K562 (cell line): Measurements from ENCODE around the gene CUX1. TPM values are rescaled to one million over a fixed set of nuclear protein-coding genes. Genes with fewer than 3 reads are reported as not detected.

Experiments used
- ATF7 ChIP-seq: fragments of 450-650 bp; IDR thresholded peaks from 2 replicates; pipeline ENCODE4 v1.7.1; 2014; ENCODE audit warnings: mild to moderate bottlenecking, moderate library complexity
- C11orf30 ChIP-seq: fragments of 450-650 bp; IDR thresholded peaks from 2 replicates; pipeline ENCODE4 v1.6.1; 2016; ENCODE audit warnings: low read depth, mild to moderate bottlenecking
- CREM ChIP-seq: IDR thresholded peaks from 2 replicates; pipeline ENCODE4 v1.6.1; 2014; ENCODE audit warnings: antibody characterized with exemption, low read depth
- EP300 ChIP-seq: IDR thresholded peaks from 2 replicates; pipeline ENCODE4 v1.6.1; 2012; ENCODE audit warnings: low read length, improper control_type of control experiment
- FOXJ2 ChIP-seq: fragments of 200-800 bp; sonication (Bioruptor generic); IDR thresholded peaks from 2 replicates; pipeline ENCODE4 v1.6.1; 2016; ENCODE audit warnings: missing genetic modification characterization, missing compliant biosample characterization
- GTF2F1 ChIP-seq: IDR thresholded peaks from 2 replicates; pipeline ENCODE4 v1.6.1; 2011; ENCODE audit warnings: low read depth, low read length, improper control_type of control experiment
- HMG20B ChIP-seq: fragments of 250-450 bp; sonication (Bioruptor Pico); IDR thresholded peaks from 2 replicates; pipeline ENCODE4 v1.5.0; 2021; ENCODE audit warnings: mild to moderate bottlenecking
- MEIS2 ChIP-seq: fragments of 450-650 bp; IDR thresholded peaks from 2 replicates; pipeline ENCODE4 v1.6.1; 2014; ENCODE audit warnings: mild to moderate bottlenecking; ENCODE audit not compliant: partially characterized antibody
- MTA2 ChIP-seq: fragments of 450-650 bp; IDR thresholded peaks from 2 replicates; pipeline ENCODE4 v1.6.1; 2016; ENCODE audit warnings: low read depth
- NBN ChIP-seq: fragments of 450-650 bp; IDR thresholded peaks from 2 replicates; pipeline ENCODE4 v1.6.1; 2016; ENCODE audit warnings: low read depth, mild to moderate bottlenecking
- NR2C2 ChIP-seq, 2 experiments: fragments of 200-800 bp in 1 of 2; sonication (Bioruptor generic) in 1 of 2; sonication (generic) in 1 of 2; formaldehyde crosslinking in 1 of 2; IDR thresholded peaks; 2 replicates each; pipeline versions ENCODE4 v1.6.1 to v1.8.0; 2016 to 2022; ENCODE audit warnings: mild to moderate bottlenecking in 1 of 2, missing compliant biosample characterization in 1 of 2, missing genetic modification characterization in 1 of 2, missing genetic modification reagents in 1 of 2
- RFX7 ChIP-seq: fragments of 250-450 bp; sonication (Bioruptor Pico); IDR thresholded peaks from 2 replicates; pipeline ENCODE4 v1.5.1; 2021; ENCODE audit warnings: mild to moderate bottlenecking
- RNF2 ChIP-seq: sonication (generic); IDR thresholded peaks from 2 replicates; pipeline ENCODE4 v1.6.1; 2016
- SRF ChIP-seq, 2 experiments: fragments of 250-450, 450-650 bp in 1 of 2; sonication (Bioruptor Pico) in 1 of 2; sonication (generic) in 1 of 2; formaldehyde crosslinking; IDR thresholded peaks; 2 replicates each; pipeline versions ENCODE4 v1.5.0 to v1.5.1; 2020 to 2022; ENCODE audit warnings: mild to moderate bottlenecking in 1 of 2, missing genetic modification reagents in 1 of 2
- TCF7 ChIP-seq: sonication (generic); IDR thresholded peaks from 2 replicates; pipeline ENCODE4 v1.6.1; 2016; ENCODE audit warnings: antibody characterized with exemption, borderline replicate concordance
- TEAD2 ChIP-seq: fragments of 450-650 bp; IDR thresholded peaks from 2 replicates; pipeline ENCODE4 v1.6.1; 2016; ENCODE audit warnings: missing genetic modification characterization, control low read depth, missing compliant biosample characterization
- ZNF224 ChIP-seq: sonication (generic); formaldehyde crosslinking; IDR thresholded peaks from 2 replicates; pipeline ENCODE4 v1.8.0; 2022; ENCODE audit warnings: mild to moderate bottlenecking, missing genetic modification reagents
- ZNF644 ChIP-seq: fragments of 200-800 bp; sonication (Bioruptor generic); IDR thresholded peaks from 2 replicates; pipeline ENCODE4 v1.6.1; 2016; ENCODE audit warnings: low read depth, missing genetic modification characterization, missing compliant biosample characterization
- ZNF785 ChIP-seq: fragments of 250-450 bp; sonication (Bioruptor Pico); IDR thresholded peaks from 2 replicates; pipeline ENCODE4 v1.4.0; 2020; ENCODE audit warnings: mild to moderate bottlenecking
- polyA plus RNA-seq, 8 experiments: library from polyadenylated mRNA; depleted of rRNA in 4 of 8; stranded (reverse) in 5 of 8; unstranded in 3 of 8; fragments of >200 nt; fragmentation: Nextera tagmentation in 2 of 8; fragmentation: Illumina TruSeq in 1 of 8; extraction: Ambion mirVana in 2 of 8; extraction: Trizol in 1 of 8; gene quantifications; 2 replicates each; pipeline versions ENCODE4 v1.2.1 to v1.2.3, GENCODE V29; 2011 to 2014; ENCODE audit warnings: inconsistent platforms in 1 of 8, missing spikeins in 1 of 8
- total RNA-seq, 7 experiments: library from RNA; depleted of rRNA in 6 of 7; stranded (reverse); fragments of >200 nt in 6 of 7; fragmentation: Illumina TruSeq in 2 of 7; extraction: Trizol in 2 of 7; gene quantifications; 2 replicates each; pipeline versions ENCODE4 v1.2.1 to v1.2.3, GENCODE V29; 2011 to 2021; ENCODE audit warnings: low replicate concordance in 1 of 7
- TF ChIP-seq, protein P1 (sequence below): IDR thresholded peaks from 2 replicates; pipeline ENCODE4 v1.6.1; 2014; ENCODE audit warnings: antibody characterized with exemption
- TF ChIP-seq, protein P2 (sequence below): sonication (generic); formaldehyde crosslinking; IDR thresholded peaks from 2 replicates; pipeline ENCODE4 v1.8.1; 2022; ENCODE audit warnings: missing genetic modification reagents
- TF ChIP-seq, protein P3 (sequence below): fragments of 450-650 bp; IDR thresholded peaks from 2 replicates; pipeline ENCODE4 v1.6.1; 2014; ENCODE audit warnings: low read depth, mild to moderate bottlenecking, moderate library complexity, borderline replicate concordance
- TF ChIP-seq, protein P4 (sequence below): IDR thresholded peaks from 2 replicates; pipeline ENCODE4 v1.6.1; 2016; ENCODE audit warnings: missing genetic modification characterization, missing compliant biosample characterization

CUX1 gene
- total and polyA plus RNA-seq, 9 of the 15 experiments (the other 6 are each of a cell fraction or from before 2014, with no cell fraction given): 3.6 to 55.3 (median 25.2) TPM

DNA sequence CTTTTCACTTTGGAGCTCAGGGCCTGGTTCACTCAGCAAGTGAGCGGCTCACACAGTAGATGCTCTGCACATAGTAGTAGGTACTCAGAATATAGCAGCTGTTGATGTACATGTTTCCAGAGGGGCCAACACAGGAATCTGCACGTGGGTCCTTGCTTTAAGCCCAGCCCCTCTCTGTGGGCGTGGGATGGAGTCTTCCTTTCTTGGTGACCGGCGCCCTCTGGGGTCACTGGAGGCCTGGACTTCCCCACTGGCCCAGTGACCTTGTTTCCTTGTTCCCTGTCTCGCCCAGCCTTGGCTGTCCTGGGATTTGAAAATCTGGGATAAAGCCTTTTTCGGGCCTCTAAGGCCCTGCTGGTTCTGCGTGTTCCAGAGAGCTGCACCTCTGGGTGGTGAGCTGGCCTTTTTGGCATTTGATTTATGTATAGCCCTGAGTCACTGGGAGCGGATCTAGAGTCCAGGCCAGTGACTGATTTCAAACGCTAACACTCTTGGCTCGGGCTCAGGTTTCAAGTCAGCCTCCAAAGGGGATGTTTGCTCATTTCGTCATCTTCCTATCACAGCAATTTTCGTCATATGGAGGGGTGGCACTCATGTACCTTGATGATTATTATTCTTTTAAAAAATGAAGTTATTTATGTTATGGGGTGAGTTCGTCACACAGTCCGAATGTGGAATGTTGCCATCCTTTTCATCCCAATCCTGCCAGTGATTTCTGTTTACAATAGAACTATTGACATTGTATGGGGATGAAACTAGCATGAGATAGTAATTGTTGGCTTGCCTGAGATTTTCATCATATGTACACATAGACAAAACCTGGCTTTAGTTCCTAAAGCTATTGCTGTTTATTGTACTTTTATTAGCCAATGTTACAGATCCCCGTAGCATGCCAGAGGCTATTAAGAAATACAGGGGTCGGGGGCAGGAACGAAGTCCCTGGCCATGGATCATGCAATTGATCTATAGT, 65.5 kb downstream of the CUX1 start (continued):
- TF ChIP-seq, protein P1, sequence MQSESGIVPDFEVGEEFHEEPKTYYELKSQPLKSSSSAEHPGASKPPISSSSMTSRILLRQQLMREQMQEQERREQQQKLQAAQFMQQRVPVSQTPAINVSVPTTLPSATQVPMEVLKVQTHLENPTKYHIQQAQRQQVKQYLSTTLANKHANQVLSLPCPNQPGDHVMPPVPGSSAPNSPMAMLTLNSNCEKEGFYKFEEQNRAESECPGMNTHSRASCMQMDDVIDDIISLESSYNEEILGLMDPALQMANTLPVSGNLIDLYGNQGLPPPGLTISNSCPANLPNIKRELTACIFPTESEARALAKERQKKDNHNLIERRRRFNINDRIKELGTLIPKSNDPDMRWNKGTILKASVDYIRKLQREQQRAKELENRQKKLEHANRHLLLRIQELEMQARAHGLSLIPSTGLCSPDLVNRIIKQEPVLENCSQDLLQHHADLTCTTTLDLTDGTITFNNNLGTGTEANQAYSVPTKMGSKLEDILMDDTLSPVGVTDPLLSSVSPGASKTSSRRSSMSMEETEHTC: no peak
- no peak for TF ChIP-seq ZNF785 (CRISPR knock-in tag)
- peak; percentile 32; the same call in 1 of the 2 replicates for TF ChIP-seq FOXJ2 (tag)
- 0 out of 4 replicates have a peak, but pooled peaks of 1 of the 2 experiments have one; percentile 54 for TF ChIP-seq SRF (CRISPR knock-in tag; IDR thresholded peaks at IDR 0.05)
- no peak for TF ChIP-seq TEAD2
- TF ChIP-seq RFX7: no peak
- no peak for TF ChIP-seq GTF2F1
- TF ChIP-seq MTA2: no peak
- TF ChIP-seq NBN: no peak; the same call in 1 of the 2 replicates
- TF ChIP-seq, protein P2, sequence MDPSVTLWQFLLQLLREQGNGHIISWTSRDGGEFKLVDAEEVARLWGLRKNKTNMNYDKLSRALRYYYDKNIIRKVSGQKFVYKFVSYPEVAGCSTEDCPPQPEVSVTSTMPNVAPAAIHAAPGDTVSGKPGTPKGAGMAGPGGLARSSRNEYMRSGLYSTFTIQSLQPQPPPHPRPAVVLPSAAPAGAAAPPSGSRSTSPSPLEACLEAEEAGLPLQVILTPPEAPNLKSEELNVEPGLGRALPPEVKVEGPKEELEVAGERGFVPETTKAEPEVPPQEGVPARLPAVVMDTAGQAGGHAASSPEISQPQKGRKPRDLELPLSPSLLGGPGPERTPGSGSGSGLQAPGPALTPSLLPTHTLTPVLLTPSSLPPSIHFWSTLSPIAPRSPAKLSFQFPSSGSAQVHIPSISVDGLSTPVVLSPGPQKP: no peak
- TF ChIP-seq C11orf30: peak; percentile 86
- peak; percentile 58; the same call in 1 of the 2 replicates for TF ChIP-seq ZNF644
- TF ChIP-seq ZNF224: no peak; the same call in 1 of the 2 replicates
- TF ChIP-seq TCF7: no peak
- TF ChIP-seq MEIS2: peak; percentile 100
- TF ChIP-seq, protein P3, sequence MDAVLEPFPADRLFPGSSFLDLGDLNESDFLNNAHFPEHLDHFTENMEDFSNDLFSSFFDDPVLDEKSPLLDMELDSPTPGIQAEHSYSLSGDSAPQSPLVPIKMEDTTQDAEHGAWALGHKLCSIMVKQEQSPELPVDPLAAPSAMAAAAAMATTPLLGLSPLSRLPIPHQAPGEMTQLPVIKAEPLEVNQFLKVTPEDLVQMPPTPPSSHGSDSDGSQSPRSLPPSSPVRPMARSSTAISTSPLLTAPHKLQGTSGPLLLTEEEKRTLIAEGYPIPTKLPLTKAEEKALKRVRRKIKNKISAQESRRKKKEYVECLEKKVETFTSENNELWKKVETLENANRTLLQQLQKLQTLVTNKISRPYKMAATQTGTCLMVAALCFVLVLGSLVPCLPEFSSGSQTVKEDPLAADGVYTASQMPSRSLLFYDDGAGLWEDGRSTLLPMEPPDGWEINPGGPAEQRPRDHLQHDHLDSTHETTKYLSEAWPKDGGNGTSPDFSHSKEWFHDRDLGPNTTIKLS: peak; percentile 91
- no peak for TF ChIP-seq NR2C2 (CRISPR knock-in tag; IDR thresholded peaks at IDR 0.05)
- TF ChIP-seq NR2C2 (tag; IDR thresholded peaks at IDR 0.05): peak; percentile 78
- peak; percentile 92 for TF ChIP-seq CREM
- TF ChIP-seq RNF2: peak; percentile 56
- no peak for TF ChIP-seq HMG20B (CRISPR knock-in tag)
- TF ChIP-seq ATF7: peak; percentile 95
- peak; percentile 80 for TF ChIP-seq EP300
- TF ChIP-seq, protein P4, sequence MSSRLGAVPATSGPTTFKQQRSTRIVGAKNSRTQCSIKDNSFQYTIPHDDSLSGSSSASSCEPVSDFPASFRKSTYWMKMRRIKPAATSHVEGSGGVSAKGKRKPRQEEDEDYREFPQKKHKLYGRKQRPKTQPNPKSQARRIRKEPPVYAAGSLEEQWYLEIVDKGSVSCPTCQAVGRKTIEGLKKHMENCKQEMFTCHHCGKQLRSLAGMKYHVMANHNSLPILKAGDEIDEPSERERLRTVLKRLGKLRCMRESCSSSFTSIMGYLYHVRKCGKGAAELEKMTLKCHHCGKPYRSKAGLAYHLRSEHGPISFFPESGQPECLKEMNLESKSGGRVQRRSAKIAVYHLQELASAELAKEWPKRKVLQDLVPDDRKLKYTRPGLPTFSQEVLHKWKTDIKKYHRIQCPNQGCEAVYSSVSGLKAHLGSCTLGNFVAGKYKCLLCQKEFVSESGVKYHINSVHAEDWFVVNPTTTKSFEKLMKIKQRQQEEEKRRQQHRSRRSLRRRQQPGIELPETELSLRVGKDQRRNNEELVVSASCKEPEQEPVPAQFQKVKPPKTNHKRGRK (tag): no peak
